ENCODE results near the gene KRT37.

Gene KRT37

DNA sequence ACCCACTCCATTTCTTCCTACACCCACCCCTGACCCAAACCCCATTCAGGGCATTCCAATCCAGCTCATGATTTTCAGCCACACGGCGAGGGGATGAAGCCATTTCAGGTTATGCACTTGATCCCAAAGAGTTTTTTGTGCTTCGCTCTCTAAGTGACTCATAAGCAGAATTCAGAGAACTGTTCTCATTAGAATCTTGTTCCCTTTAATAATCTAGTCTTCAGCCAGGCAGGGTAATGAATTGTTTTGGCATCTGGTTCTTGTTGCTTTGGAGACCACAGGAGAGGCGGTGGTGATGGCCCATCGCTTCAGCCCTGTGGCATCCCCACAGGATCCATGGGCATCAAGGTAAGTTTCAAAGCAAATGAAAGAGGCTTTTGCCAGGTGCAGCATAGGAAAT lies 22.2 kb downstream of the KRT37 start:
- ATAC-seq: no peak
- no peak for TF ChIP-seq ARNTL (CRISPR knock-in tag; IDR thresholded peaks at IDR 0.05; ENCODE audit: borderline replicate concordance, low read depth)
- TF ChIP-seq SNAI2 (CRISPR knock-in tag; IDR thresholded peaks at IDR 0.05): no peak
- TF ChIP-seq TOX (CRISPR knock-in tag; IDR thresholded peaks at IDR 0.05; ENCODE audit: borderline replicate concordance): no peak
- TF ChIP-seq CREB5 (CRISPR knock-in tag; IDR thresholded peaks at IDR 0.05; ENCODE audit: low read depth): no peak
- no peak for TF ChIP-seq PPARA (CRISPR knock-in tag; IDR thresholded peaks at IDR 0.05; ENCODE audit: borderline replicate concordance)
- TF ChIP-seq CSRNP3 (CRISPR knock-in tag; IDR thresholded peaks at IDR 0.05): no peak
- no peak for TF ChIP-seq ESRRG (CRISPR knock-in tag; IDR thresholded peaks at IDR 0.05)
- no peak for TF ChIP-seq ZNF70 (CRISPR knock-in tag; IDR thresholded peaks at IDR 0.05)
- TF ChIP-seq ZFP3 (CRISPR knock-in tag; IDR thresholded peaks at IDR 0.05): no peak
- no peak for TF ChIP-seq RARB (CRISPR knock-in tag; IDR thresholded peaks at IDR 0.05)
- no peak for TF ChIP-seq BACH2 (CRISPR knock-in tag; IDR thresholded peaks at IDR 0.05; ENCODE audit: borderline replicate concordance)
- no peak for TF ChIP-seq TCF4 (CRISPR knock-in tag; IDR thresholded peaks at IDR 0.05; ENCODE audit: borderline replicate concordance)
- TF ChIP-seq, protein P1, sequence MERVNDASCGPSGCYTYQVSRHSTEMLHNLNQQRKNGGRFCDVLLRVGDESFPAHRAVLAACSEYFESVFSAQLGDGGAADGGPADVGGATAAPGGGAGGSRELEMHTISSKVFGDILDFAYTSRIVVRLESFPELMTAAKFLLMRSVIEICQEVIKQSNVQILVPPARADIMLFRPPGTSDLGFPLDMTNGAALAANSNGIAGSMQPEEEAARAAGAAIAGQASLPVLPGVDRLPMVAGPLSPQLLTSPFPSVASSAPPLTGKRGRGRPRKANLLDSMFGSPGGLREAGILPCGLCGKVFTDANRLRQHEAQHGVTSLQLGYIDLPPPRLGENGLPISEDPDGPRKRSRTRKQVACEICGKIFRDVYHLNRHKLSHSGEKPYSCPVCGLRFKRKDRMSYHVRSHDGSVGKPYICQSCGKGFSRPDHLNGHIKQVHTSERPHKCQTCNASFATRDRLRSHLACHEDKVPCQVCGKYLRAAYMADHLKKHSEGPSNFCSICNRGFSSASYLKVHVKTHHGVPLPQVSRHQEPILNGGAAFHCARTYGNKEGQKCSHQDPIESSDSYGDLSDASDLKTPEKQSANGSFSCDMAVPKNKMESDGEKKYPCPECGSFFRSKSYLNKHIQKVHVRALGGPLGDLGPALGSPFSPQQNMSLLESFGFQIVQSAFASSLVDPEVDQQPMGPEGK (CRISPR knock-in tag; IDR thresholded peaks at IDR 0.05; ENCODE audit: borderline replicate concordance): no peak

GRCh38 chr17:41396996-41397660 lies 27.3 kb downstream of the KRT37 start, which contains the start of gene KRT31:
Gene KRT31, minus strand, starts transcription at chr17:41397608. Its CDS starts 69 bp downstream, at chr17:41397539.
- TF ChIP-seq GLIS3 (CRISPR knock-in tag; IDR thresholded peaks at IDR 0.05): no peak
- TF ChIP-seq TCF4 (CRISPR knock-in tag; IDR thresholded peaks at IDR 0.05; ENCODE audit: borderline replicate concordance): no peak
- ATAC-seq: no peak

GRCh38 chr17:41396340-41396739 lies 28.0 kb downstream of the KRT37 start:
- no peak for ATAC-seq
- TF ChIP-seq CREB5 (CRISPR knock-in tag; IDR thresholded peaks at IDR 0.05; ENCODE audit: low read depth) (no peak), CSDC2 (CRISPR knock-in tag; IDR thresholded peaks at IDR 0.05) (no peak), TOX (CRISPR knock-in tag; IDR thresholded peaks at IDR 0.05; ENCODE audit: borderline replicate concordance) (no peak), ZNF8 (CRISPR knock-in tag; IDR thresholded peaks at IDR 0.05) (no peak), ZFP30 (CRISPR knock-in tag; IDR thresholded peaks at IDR 0.05) (no peak), ESRRG (CRISPR knock-in tag; IDR thresholded peaks at IDR 0.05) (no peak), CSRNP3 (CRISPR knock-in tag; IDR thresholded peaks at IDR 0.05) (no peak), ZNF565 (CRISPR knock-in tag; conservative IDR thresholded peaks at IDR 0.05; ENCODE audit: low read depth) (no peak), TCF4 (CRISPR knock-in tag; IDR thresholded peaks at IDR 0.05; ENCODE audit: borderline replicate concordance) (no peak), OSR1 (CRISPR knock-in tag; IDR thresholded peaks at IDR 0.05) (no peak), ARNTL (CRISPR knock-in tag; IDR thresholded peaks at IDR 0.05; ENCODE audit: borderline replicate concordance, low read depth) (no peak), PPARA (CRISPR knock-in tag; IDR thresholded peaks at IDR 0.05; ENCODE audit: borderline replicate concordance) (no peak), BACH2 (CRISPR knock-in tag; IDR thresholded peaks at IDR 0.05; ENCODE audit: borderline replicate concordance) (no peak), SNAI2 (CRISPR knock-in tag; IDR thresholded peaks at IDR 0.05) (no peak), ZC3H10 (CRISPR knock-in tag; IDR thresholded peaks at IDR 0.05) (no peak), RARB (CRISPR knock-in tag; IDR thresholded peaks at IDR 0.05) (no peak), TSHZ2 (CRISPR knock-in tag; IDR thresholded peaks at IDR 0.05) (no peak)
- TF ChIP-seq, protein P1 (CRISPR knock-in tag; IDR thresholded peaks at IDR 0.05; ENCODE audit: borderline replicate concordance): no peak
- TF ChIP-seq, protein P2, sequence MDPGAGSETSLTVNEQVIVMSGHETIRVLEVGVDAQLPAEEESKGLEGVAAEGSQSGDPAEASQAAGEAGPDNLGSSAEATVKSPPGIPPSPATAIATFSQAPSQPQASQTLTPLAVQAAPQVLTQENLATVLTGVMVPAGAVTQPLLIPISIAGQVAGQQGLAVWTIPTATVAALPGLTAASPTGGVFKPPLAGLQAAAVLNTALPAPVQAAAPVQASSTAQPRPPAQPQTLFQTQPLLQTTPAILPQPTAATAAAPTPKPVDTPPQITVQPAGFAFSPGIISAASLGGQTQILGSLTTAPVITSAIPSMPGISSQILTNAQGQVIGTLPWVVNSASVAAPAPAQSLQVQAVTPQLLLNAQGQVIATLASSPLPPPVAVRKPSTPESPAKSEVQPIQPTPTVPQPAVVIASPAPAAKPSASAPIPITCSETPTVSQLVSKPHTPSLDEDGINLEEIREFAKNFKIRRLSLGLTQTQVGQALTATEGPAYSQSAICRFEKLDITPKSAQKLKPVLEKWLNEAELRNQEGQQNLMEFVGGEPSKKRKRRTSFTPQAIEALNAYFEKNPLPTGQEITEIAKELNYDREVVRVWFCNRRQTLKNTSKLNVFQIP (CRISPR knock-in tag; IDR thresholded peaks at IDR 0.05; ENCODE audit: borderline replicate concordance, low read depth): no peak
